ENCODE results near the gene PPP6C. TPM values are rescaled to one million over a fixed set of nuclear protein-coding genes. Genes with fewer than 3 reads are reported as not detected.
"Not testable (repeated sequence)": the region's sequence is repeated elsewhere in the genome, so short reads cannot be mapped to it uniquely, and the experiment has no call there.

PPP6C gene
- total RNA-seq, 2 donors from 2014 or later = 48.2 to 54.7 TPM

DNA sequence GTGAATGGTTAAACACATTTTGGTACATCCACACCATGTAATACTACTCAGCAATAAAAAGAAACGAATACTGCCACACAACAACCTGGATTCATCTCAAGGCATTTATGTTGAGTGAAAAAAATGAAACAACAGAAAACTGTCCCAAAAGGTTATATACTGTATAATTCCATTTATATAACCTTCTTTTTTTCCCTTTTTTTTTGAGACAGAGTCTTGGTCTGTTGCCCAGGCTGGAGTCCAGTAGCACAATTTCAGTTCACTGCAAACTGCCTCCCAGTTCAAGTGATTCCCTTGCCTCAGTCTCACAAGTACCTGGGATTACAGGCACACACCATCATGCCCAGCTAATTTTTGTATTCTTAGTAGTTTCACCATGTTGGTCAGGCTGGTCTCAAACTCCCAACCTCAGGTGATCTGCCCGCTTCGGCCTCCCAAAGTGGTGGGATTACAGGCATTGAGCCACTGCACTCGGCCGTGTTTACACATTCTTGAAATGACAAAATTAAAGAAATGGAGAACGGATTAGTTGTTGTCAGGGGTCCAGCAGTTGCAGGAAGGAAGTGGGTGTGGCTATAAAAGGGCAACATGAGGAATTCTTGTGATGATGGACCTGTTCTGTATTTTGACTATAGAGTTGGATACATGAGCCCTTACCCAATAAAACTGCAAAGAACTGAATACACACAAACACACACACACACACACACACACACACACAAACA, 17.4 kb downstream of the PPP6C start:
- no peaks in the 10 kb centered on the region for H3K9me3 ChIP-seq
- no peaks in the 10 kb centered on the region for H3K27me3 ChIP-seq
- H3K36me3 ChIP-seq = no peaks in the 10 kb centered on the region
- no peak overlapping the region for H3K27ac ChIP-seq
- TF ChIP-seq, protein P1, sequence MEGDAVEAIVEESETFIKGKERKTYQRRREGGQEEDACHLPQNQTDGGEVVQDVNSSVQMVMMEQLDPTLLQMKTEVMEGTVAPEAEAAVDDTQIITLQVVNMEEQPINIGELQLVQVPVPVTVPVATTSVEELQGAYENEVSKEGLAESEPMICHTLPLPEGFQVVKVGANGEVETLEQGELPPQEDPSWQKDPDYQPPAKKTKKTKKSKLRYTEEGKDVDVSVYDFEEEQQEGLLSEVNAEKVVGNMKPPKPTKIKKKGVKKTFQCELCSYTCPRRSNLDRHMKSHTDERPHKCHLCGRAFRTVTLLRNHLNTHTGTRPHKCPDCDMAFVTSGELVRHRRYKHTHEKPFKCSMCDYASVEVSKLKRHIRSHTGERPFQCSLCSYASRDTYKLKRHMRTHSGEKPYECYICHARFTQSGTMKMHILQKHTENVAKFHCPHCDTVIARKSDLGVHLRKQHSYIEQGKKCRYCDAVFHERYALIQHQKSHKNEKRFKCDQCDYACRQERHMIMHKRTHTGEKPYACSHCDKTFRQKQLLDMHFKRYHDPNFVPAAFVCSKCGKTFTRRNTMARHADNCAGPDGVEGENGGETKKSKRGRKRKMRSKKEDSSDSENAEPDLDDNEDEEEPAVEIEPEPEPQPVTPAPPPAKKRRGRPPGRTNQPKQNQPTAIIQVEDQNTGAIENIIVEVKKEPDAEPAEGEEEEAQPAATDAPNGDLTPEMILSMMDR (IDR thresholded peaks at IDR 0.05) = no peak
- H3K4me1 ChIP-seq = no peaks in the 10 kb centered on the region
- DNase-seq = no peak
- H3K9ac ChIP-seq (ENCODE audit: low read depth in 2 of 2, low read length in 2 of 2) = no peak overlapping the region
- intact Hi-C loops (cut with DNase I) = no loop called here
- no peak overlapping the region for H3K4me3 ChIP-seq

DNA sequence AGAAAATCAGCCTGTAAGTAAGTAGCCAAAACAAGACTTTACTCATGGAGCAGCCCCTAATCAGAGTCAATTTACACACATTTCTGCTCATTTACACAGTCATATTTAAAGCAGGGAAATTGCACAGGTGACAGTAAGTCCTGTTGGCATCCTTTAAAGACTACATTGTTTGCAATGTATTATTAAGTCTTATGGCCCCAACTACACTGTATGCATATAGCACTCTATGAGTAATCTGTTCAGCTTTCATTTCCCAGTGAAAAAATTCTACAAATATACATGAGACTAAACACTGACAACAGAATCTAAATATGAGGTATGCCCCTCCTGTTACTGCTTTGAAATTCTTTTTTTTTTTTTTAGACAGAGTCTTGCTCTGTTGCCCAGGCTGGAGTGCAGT, 19.7 kb downstream of the PPP6C start:
- no peaks in the 10 kb centered on the region for H3K27me3 ChIP-seq
- DNase-seq = no peak
- H3K9ac ChIP-seq (ENCODE audit: low read depth in 2 of 2, low read length in 2 of 2) = no peak overlapping the region
- no peaks in the 10 kb centered on the region for H3K4me1 ChIP-seq
- H3K9me3 ChIP-seq = no peaks in the 10 kb centered on the region
- H3K4me3 ChIP-seq = no peak overlapping the region
- intact Hi-C loops (cut with DNase I) = no loop called here
- TF ChIP-seq, protein P1 (IDR thresholded peaks at IDR 0.05) = no peak
- H3K27ac ChIP-seq = no peak overlapping the region
- H3K36me3 ChIP-seq = no peaks in the 10 kb centered on the region

DNA sequence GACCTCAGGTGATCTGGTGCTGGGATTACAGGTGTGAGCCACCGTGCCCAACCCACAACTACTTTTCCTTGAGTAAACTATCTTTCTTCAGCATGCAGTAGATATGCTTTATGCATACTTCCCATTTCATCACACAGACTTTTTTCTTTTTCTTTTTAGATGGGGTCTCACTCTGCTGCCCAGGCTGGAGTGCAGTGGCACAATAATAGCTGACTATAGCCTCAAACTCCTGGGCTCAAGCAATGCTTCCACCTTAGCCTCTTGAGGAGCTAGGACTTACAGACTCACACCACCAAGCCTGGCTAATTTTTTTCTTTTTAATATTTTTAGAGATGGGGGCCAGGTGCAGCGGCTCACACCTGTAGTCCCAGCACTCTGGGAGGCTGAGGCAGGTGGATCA, 22.8 kb downstream of the PPP6C start:
- Histone ChIP-seq H3K9ac (ENCODE audit: low read depth in 2 of 2, low read length in 2 of 2) (no peak overlapping the region), H3K4me1 (no peaks in the 10 kb centered on the region), H3K9me3 (no peaks in the 10 kb centered on the region), H3K27me3 (no peaks in the 10 kb centered on the region), H3K4me3 (no peak overlapping the region), H3K27ac (no peak overlapping the region), H3K36me3 (no peaks in the 10 kb centered on the region)
- intact Hi-C loops (cut with DNase I) = no loop called here
- no peak for DNase-seq
- TF ChIP-seq, protein P1 (IDR thresholded peaks at IDR 0.05) = no peak

DNA sequence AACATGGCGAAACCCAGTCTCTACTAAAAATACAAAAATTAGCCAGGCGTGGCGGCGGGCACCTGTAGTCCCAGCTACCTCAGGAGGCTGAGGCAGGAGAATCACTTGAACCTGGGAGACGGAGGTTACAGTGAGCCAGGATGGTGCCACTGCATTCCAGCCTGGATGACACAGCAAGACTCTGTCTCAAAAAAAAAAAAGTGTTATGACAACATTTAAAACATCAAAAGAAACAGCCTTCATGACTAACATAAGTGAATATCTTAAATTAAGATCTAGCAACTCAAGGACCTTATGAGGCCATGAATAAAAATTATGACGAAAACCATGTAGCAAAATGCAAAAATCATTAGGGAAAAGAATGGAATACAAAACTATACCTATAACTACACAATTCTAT, 26.7 kb downstream of the PPP6C start:
- H3K9me3 ChIP-seq; H3K27me3 ChIP-seq; H3K9ac ChIP-seq (ENCODE audit: low read depth in 2 of 2, low read length in 2 of 2); H3K27ac ChIP-seq; H3K36me3 ChIP-seq; H3K4me1 ChIP-seq; DNase-seq; intact Hi-C loops (cut with DNase I); H3K4me3 ChIP-seq: not testable (repeated sequence)

DNA sequence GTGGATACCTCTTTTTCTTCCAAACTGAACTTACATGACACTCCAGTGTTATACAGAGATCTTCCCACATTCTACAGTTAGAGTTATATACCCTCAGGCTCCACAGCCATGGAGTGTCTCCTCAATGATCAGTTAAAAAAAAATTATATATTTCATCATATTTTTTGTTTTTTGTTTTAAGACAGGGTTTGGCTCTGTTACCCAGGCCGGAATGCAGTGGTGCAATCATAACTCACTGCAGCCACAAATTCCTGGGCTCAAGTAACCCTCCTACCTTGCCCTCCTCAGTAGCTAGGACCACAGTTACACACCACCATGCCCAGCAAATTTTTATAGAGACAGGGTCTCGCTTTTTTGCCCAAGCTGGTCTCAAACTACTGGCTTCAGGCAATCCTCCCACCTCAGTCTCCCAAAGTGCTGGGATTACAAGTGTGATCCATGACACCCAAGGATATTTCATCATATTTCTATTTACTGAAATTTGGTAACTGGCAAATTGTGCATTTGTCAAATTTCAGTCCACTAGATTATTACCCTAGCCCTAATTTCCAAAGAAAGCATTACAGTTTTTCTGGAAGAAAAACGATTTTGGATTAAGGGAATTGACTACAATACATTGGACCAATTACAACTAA, 28.2 kb downstream of the PPP6C start:
- H3K27ac ChIP-seq = no peak overlapping the region

More for the DNA sequence above, 28.2 kb downstream of the PPP6C start:
- DNase-seq = no peak
- H3K9me3 ChIP-seq = no peaks in the 10 kb centered on the region
- no peaks in the 10 kb centered on the region for H3K27me3 ChIP-seq
- H3K4me1 ChIP-seq = peaks cover 7% of the 10 kb centered on the region
- intact Hi-C loops (cut with DNase I) = no loop called here
- TF ChIP-seq, protein P1 (IDR thresholded peaks at IDR 0.05) = no peak
- H3K9ac ChIP-seq (ENCODE audit: low read depth in 2 of 2, low read length in 2 of 2) = no peak overlapping the region
- H3K4me3 ChIP-seq = no peak overlapping the region
- no peaks in the 10 kb centered on the region for H3K36me3 ChIP-seq

Measured in colonic mucosa (tissue), 4 donors.